ENCODE results near the gene DENND4B.

GRCh38 chr1:153958111-153958960 is 11.8 kb upstream of the DENND4B start, which contains the start of gene CRTC2:
- TF ChIP-seq GATA2 (IDR thresholded peaks at IDR 0.05; ENCODE audit: low read depth, low read length): no peak; the same call in 1 of the 2 replicates
- no peak for TF ChIP-seq GATA3 (IDR thresholded peaks at IDR 0.05; ENCODE audit: low read depth, low read length)
